MCF 10A (cell line): ENCODE measurements around the gene ST3GAL3. TPM values are rescaled to one million over a fixed set of nuclear protein-coding genes. Genes with fewer than 3 reads are reported as not detected.

Experiments used
- BruUV-seq: library from RNA; stranded (reverse); fragments of 400-500 nt; replicated peaks from 2 replicates; lab custom pipeline; 2021; lab: Mats Ljungman, UMichigan
- CTCF ChIA-PET: fragments of 300-600 bp; sonication (Branson Sonifier 250); formaldehyde crosslinking; extraction: SDS; loops from one replicate; lab custom pipeline; 2021; ENCODE audit warnings: antibody characterized with exemption, inconsistent platforms; lab: Yijun Ruan, JAX
- POLR2A ChIA-PET: fragments of 300-600, 350-650 bp; sonication (Branson Sonifier 250); formaldehyde crosslinking; extraction: SDS; loops from one replicate; lab custom pipeline; 2020; ENCODE audit warnings: antibody characterized with exemption, inconsistent platforms; lab: Yijun Ruan, JAX
- DNase-seq: peaks from one replicate; pipeline ENCODE4 v3.0.0-alpha.2; 2018; ENCODE audit not compliant: unreplicated experiment
- H3K27ac Mint-ChIP-seq: one replicate; pipeline ENCODE4 v1.8.0; 2022; ENCODE audit warnings: mild to moderate bottlenecking, low read depth, mixed read lengths; ENCODE audit not compliant: unreplicated experiment
- H3K27me3 Mint-ChIP-seq: one replicate; pipeline ENCODE4 v1.8.0; 2022; ENCODE audit warnings: mixed read lengths; ENCODE audit not compliant: insufficient read depth, unreplicated experiment
- H3K36me3 Mint-ChIP-seq: one replicate; pipeline ENCODE4 v1.8.0; 2022; ENCODE audit warnings: mild to moderate bottlenecking, moderate library complexity, mixed read lengths; ENCODE audit not compliant: insufficient read depth, unreplicated experiment
- H3K4me1 Mint-ChIP-seq: one replicate; pipeline ENCODE4 v1.8.0; 2022; ENCODE audit warnings: mixed read lengths; ENCODE audit not compliant: insufficient read depth, unreplicated experiment
- H3K4me3 Mint-ChIP-seq: one replicate; pipeline ENCODE4 v1.8.0; 2022; ENCODE audit warnings: mild to moderate bottlenecking, moderate library complexity, mixed read lengths; ENCODE audit not compliant: unreplicated experiment
- H3K9me3 Mint-ChIP-seq: one replicate; pipeline ENCODE4 v1.8.0; 2022; ENCODE audit warnings: mixed read lengths; ENCODE audit not compliant: unreplicated experiment
- intact Hi-C: fragments of 100-400 bp; cut with micrococcal nuclease; formaldehyde crosslinking; loops from 2 replicates; pipeline ENCODE4 v1.14.1; 2022
- total RNA-seq: library from RNA; stranded (reverse); gene quantifications from 2 replicates; pipeline ENCODE4 v1.2.3, GENCODE V29; 2022
- TF ChIP-seq, protein P1 (sequence below): fragments of 200-600 bp; IDR thresholded peaks from one replicate; pipeline ENCODE4 v1.8.0; 2022; ENCODE audit warnings: antibody characterized with exemption, mild to moderate bottlenecking; ENCODE audit not compliant: unreplicated experiment

ST3GAL3 gene
- total RNA-seq, 1 experiment from 2014 or later, result 24.2 TPM

DNA sequence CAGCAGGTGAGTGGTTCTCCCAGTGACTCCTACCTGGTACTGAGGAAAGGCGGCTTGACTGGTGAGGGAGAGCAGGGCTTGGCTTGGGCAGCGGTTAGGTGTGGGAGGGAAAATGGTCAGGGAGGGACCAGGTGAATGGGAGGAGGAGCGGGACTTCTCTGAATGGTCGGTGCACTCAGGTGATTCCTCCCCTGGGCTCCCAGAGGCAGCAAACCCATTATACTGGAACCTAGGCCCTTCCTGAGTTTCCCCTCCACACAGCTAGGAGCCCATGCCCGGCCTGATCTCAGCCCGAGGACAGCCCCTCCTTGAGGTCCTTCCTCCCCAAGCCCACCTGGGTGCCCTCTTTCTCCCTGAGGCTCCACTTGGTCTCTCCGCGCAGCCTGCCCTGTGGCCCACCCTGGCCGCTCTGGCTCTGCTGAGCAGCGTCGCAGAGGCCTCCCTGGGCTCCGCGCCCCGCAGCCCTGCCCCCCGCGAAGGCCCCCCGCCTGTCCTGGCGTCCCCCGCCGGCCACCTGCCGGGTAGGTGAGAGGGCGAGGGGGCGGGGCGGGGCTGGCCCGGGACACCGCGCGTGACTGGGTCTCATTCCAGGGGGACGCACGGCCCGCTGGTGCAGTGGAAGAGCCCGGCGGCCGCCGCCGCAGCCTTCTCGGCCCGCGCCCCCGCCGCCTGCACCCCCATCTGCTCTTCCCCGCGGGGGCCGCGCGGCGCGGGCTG is 228.5 kb downstream of the ST3GAL3 start:
- peaks cover 29% of the 10 kb centered on the region for H3K4me1 Mint-ChIP-seq
- no TSS peak for BruUV-seq
- peak overlapping the region; percentile 39 for H3K27ac Mint-ChIP-seq
- no peaks in the 10 kb centered on the region for H3K9me3 Mint-ChIP-seq
- no peak overlapping the region for H3K4me3 Mint-ChIP-seq
- CTCF ChIA-PET, result interaction anchor here (0.6 to 13.0 kb wide), 37 partner anchors 8 to 408 kb away, joined by 3 to 369 read pairs (median 5); no protein-coding TSS in a partner anchor
- H3K27me3 Mint-ChIP-seq, result no peaks in the 10 kb centered on the region
- no peak for DNase-seq
- POLR2A ChIA-PET, result interaction anchor here (0.6 to 3.8 kb wide), 9 partner anchors 7 to 172 kb away, joined by 3 to 34 read pairs (median 5); partner anchors contain the start of gene ATP6V0B
- no peaks in the 10 kb centered on the region for H3K36me3 Mint-ChIP-seq
- intact Hi-C loops, result loop anchor here (2.0 to 10.0 kb wide), 3 partner anchors 81 to 701 kb away; partner anchors contain the start of gene ST3GAL3
- TF ChIP-seq, protein P1, sequence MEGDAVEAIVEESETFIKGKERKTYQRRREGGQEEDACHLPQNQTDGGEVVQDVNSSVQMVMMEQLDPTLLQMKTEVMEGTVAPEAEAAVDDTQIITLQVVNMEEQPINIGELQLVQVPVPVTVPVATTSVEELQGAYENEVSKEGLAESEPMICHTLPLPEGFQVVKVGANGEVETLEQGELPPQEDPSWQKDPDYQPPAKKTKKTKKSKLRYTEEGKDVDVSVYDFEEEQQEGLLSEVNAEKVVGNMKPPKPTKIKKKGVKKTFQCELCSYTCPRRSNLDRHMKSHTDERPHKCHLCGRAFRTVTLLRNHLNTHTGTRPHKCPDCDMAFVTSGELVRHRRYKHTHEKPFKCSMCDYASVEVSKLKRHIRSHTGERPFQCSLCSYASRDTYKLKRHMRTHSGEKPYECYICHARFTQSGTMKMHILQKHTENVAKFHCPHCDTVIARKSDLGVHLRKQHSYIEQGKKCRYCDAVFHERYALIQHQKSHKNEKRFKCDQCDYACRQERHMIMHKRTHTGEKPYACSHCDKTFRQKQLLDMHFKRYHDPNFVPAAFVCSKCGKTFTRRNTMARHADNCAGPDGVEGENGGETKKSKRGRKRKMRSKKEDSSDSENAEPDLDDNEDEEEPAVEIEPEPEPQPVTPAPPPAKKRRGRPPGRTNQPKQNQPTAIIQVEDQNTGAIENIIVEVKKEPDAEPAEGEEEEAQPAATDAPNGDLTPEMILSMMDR, result no peak

DNA sequence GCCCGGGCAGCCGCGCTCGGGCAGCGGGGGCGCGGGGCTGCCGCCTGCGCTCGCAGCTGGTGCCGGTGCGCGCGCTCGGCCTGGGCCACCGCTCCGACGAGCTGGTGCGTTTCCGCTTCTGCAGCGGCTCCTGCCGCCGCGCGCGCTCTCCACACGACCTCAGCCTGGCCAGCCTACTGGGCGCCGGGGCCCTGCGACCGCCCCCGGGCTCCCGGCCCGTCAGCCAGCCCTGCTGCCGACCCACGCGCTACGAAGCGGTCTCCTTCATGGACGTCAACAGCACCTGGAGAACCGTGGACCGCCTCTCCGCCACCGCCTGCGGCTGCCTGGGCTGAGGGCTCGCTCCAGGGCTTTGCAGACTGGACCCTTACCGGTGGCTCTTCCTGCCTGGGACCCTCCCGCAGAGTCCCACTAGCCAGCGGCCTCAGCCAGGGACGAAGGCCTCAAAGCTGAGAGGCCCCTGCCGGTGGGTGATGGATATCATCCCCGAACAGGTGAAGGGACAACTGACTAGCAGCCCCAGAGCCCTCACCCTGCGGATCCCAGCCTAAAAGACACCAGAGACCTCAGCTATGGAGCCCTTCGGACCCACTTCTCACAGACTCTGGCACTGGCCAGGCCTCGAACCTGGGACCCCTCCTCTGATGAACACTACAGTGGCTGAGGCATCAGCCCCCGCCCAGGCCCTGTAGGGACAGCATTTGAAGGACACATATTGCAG is 229.3 kb downstream of the ST3GAL3 start:
- no peak overlapping the region for H3K27ac Mint-ChIP-seq
- no peak for DNase-seq
- POLR2A ChIA-PET, result interaction anchor here (0.6 to 3.8 kb wide), 6 partner anchors 9 to 266 kb away, joined by 3 to 17 read pairs (median 6); partner anchors contain the start of genes ATP6V0B and IPO13

DNA sequence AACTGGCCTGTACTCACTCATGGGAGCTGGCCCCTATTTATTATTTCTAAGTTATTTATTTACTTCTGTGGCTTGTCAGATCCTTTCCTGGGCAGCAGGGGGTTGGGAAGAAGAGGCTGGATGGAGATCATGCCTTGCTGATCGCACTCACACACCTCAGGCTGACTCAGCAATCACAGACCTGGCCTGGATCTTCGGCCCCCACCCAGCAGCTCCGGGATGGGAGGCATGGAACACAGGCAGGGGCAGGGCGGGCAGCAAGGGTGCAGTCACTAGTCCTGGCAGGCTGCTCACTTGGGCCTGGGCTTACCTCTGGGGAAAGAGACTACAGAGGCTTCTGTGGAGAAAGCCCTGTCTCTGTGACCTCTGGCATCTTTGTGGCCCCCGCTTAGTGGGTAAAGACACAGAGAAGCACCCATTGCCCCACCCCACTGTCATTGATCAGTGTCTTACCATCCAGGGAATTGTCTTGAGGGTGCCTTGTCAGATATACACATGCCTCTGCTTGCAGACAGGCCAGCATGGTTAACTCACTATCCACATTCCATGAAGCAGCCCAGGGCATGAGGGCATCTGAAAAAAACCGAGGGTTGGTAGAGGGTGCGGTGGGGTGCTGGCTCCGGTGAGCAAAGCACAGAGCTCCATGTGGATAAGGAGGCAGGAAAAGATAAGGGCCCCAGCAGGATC is 230.0 kb downstream of the ST3GAL3 start:
- no peak overlapping the region for H3K27ac Mint-ChIP-seq
- no TSS peak for BruUV-seq
- H3K4me1 Mint-ChIP-seq, result peaks cover 22% of the 10 kb centered on the region
- no peaks in the 10 kb centered on the region for H3K9me3 Mint-ChIP-seq
- H3K36me3 Mint-ChIP-seq, result no peaks in the 10 kb centered on the region
- H3K4me3 Mint-ChIP-seq, result no peak overlapping the region
- ChIA-PET CTCF (interaction anchor here (0.7 to 1.2 kb wide), 5 partner anchors 8 to 174 kb away, joined by 3 to 7 read pairs (median 4); partner anchors contain the start of gene IPO13), POLR2A (interaction anchor here (0.5 to 3.8 kb wide), 7 partner anchors 9 to 265 kb away, joined by 3 to 17 read pairs (median 5); partner anchors contain the start of gene IPO13)
- H3K27me3 Mint-ChIP-seq, result no peaks in the 10 kb centered on the region
- TF ChIP-seq, protein P1, result no peak
- intact Hi-C loops, result loop anchor here (10.0 kb wide), 2 partner anchors 83 to 703 kb away; no protein-coding TSS in a partner anchor
- DNase-seq, result no peak

More for the DNA sequence above, 229.3 kb downstream of the ST3GAL3 start:
- no TSS peak for BruUV-seq
- Mint-ChIP-seq H3K4me3 (no peak overlapping the region), H3K9me3 (no peaks in the 10 kb centered on the region), H3K36me3 (no peaks in the 10 kb centered on the region), H3K4me1 (peaks cover 24% of the 10 kb centered on the region), H3K27me3 (no peaks in the 10 kb centered on the region)
- intact Hi-C loops, result loop anchor here (10.0 kb wide), 2 partner anchors 82 to 702 kb away; no protein-coding TSS in a partner anchor
- CTCF ChIA-PET, result interaction anchor here (0.7 to 13.0 kb wide), 6 partner anchors 11 to 173 kb away, joined by 3 to 369 read pairs (median 6); partner anchors contain the start of gene IPO13
- TF ChIP-seq, protein P1, result no peak
